ENCODE results near the gene CAP1.

Gene CAP1

DNA sequence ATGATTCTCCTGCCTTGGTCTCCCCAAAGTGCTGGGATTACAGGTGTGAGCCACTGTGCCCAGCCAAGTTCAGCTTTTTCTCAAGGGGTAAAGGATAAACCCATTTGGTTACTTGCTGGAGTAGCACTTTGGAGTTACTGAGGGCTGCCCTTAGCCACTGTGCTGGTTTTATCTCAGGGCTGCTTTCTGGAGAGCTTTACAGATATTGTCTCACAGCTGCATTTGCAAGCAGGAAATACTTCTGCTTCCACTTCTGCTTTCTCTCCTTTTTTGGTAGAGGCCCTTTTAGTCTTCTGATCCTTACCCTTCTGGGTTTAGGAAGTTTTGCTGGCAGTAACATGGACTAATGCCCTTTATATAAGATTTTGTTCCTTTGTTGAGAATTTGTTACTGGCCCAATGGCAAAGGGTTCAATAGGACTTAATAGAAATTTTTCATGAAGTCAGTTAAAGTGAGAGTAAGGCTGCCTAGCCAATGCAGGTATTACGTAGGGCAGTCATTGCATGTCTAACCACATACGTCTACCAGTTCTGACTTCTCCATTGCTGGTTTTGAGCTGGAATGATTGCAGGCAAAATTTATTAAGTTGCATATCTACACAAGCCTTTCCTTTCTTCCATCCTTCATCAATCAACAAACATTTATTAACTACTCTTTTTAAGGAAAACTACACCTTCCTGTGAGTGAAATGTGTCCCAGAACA is 24.4 kb downstream of the CAP1 start:
- TF ChIP-seq, protein P1, sequence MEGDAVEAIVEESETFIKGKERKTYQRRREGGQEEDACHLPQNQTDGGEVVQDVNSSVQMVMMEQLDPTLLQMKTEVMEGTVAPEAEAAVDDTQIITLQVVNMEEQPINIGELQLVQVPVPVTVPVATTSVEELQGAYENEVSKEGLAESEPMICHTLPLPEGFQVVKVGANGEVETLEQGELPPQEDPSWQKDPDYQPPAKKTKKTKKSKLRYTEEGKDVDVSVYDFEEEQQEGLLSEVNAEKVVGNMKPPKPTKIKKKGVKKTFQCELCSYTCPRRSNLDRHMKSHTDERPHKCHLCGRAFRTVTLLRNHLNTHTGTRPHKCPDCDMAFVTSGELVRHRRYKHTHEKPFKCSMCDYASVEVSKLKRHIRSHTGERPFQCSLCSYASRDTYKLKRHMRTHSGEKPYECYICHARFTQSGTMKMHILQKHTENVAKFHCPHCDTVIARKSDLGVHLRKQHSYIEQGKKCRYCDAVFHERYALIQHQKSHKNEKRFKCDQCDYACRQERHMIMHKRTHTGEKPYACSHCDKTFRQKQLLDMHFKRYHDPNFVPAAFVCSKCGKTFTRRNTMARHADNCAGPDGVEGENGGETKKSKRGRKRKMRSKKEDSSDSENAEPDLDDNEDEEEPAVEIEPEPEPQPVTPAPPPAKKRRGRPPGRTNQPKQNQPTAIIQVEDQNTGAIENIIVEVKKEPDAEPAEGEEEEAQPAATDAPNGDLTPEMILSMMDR (IDR thresholded peaks at IDR 0.05; ENCODE audit: low read depth, low read length) = no peak
- no peak for DNase-seq (ENCODE audit: low read depth, low spot score)
- H3K4me3 ChIP-seq (ENCODE audit: low read depth, low read length) = no peak overlapping the region
- in situ Hi-C loops (cut with HindIII; ENCODE audit: low sequenced_read_pairs) = no loop called here

DNA sequence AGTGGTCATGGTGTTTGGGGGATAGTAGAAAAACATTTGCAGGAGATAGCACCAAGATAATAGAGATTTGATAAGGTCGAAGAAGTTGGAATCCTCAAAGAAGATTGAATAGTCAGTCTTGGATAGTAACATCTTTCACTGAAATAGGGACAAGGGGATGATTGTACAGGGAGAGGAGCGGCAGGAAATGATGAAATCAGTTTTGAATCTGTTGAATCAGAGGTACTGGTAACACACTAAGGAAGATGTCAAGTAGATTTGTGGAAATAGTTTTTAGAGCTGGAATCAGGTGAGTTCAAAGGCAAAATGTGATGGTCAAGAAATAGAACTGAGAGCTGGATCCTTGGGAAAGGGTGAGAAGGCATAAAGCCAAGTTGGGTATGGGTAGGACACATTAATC is 26.5 kb downstream of the CAP1 start:
- in situ Hi-C loops (cut with HindIII; ENCODE audit: low sequenced_read_pairs) = no loop called here
- no peak for DNase-seq (ENCODE audit: low read depth, low spot score)
- TF ChIP-seq, protein P1 (IDR thresholded peaks at IDR 0.05; ENCODE audit: low read depth, low read length) = no peak

GRCh38 chr1:40067851-40068250 is 27.3 kb downstream of the CAP1 start:
- DNase-seq (ENCODE audit: low read depth, low spot score) = no peak
- H3K4me3 ChIP-seq (ENCODE audit: low read depth, low read length) = no peak overlapping the region
- TF ChIP-seq, protein P1 (IDR thresholded peaks at IDR 0.05; ENCODE audit: low read depth, low read length) = no peak
- in situ Hi-C loops (cut with HindIII; ENCODE audit: low sequenced_read_pairs) = no loop called here

More for the DNA sequence above, 26.5 kb downstream of the CAP1 start:
- no peak overlapping the region for H3K4me3 ChIP-seq (ENCODE audit: low read depth, low read length)

DNA sequence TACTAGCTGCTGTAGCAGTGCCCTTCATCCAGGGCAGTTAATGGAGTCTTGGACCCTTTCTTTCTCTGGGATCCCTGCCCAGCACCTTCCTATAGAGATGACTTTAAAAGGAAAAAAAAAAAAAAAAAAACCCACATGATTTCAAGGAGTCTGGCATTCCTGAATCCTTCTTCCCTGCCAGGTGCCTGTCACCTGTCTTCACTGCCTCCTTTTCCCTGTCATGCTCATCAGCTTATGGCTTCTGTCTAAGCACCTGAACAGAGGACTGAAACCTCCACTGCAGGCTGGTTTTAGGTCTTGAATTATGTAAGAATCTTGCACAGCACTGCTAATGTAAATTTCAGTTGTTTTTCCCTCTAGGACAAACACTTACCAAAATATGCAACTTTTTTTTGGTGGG is 31.6 kb downstream of the CAP1 start:
- TF ChIP-seq, protein P1 (IDR thresholded peaks at IDR 0.05; ENCODE audit: low read depth, low read length) = no peak
- in situ Hi-C loops (cut with HindIII; ENCODE audit: low sequenced_read_pairs) = no loop called here

DNA sequence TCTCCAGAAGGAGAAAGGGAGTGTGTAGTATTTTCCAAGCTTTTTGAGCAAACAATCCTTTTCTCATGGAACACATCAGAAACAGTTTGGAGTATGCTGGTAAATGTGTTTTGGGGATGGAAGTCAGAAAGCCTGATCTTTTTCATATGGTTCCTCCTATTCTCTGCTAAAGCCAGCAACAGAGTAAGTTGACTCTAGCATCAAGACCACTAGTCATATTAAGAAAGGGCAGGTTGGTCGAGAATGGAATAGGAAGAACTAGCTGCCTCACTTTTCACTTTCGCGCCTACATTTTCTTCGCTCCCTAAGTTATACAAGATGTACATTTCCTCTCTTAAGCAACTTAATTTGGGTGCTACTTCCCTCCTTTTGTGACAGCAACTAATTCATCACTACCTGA is 32.5 kb downstream of the CAP1 start:
- H3K4me3 ChIP-seq (ENCODE audit: low read depth, low read length) = no peak overlapping the region
- DNase-seq (ENCODE audit: low read depth, low spot score) = no peak
- TF ChIP-seq, protein P1 (IDR thresholded peaks at IDR 0.05; ENCODE audit: low read depth, low read length) = no peak
- in situ Hi-C loops (cut with HindIII; ENCODE audit: low sequenced_read_pairs) = no loop called here

More for the DNA sequence above, 31.6 kb downstream of the CAP1 start:
- no peak overlapping the region for H3K4me3 ChIP-seq (ENCODE audit: low read depth, low read length)
- DNase-seq (ENCODE audit: low read depth, low spot score) = no peak

DNA sequence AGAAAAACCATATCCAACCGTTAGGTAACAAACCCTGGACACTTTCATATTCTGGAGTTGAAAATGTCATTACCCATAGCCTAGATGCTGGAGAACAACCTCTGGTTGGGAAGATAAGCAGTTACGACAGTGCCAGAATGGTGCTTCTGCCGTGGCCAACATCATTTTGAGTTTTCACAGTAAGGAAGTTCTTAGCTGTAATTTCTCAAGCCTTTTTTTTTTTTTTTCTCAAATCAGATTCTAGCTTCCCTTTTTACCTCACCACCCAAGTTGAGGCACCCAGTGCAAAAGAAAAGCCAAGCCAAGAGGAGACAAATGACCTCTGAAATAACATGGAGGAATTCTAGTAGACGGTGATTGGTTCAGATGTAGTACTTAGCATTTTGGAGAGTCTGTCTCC is 34.7 kb downstream of the CAP1 start:
- in situ Hi-C loops (cut with HindIII; ENCODE audit: low sequenced_read_pairs) = no loop called here
- no peak overlapping the region for H3K4me3 ChIP-seq (ENCODE audit: low read depth, low read length)
- TF ChIP-seq, protein P1 (IDR thresholded peaks at IDR 0.05; ENCODE audit: low read depth, low read length) = no peak
- DNase-seq (ENCODE audit: low read depth, low spot score) = no peak
